Sigmoid colon (tissue), 7 donors: ENCODE measurements around the gene TCOF1. TPM values are rescaled to one million over a fixed set of nuclear protein-coding genes. Genes with fewer than 3 reads are reported as not detected.

Source experiments
- DNase-seq: peaks from one replicate; pipeline ENCODE4 v3.0.0-alpha.2; 2019
- H3K27ac ChIP-seq, 4 donors: fragments of 200-600 bp; sonication (generic); one replicate each; pipeline ENCODE4 v1.5.1; 2016 to 2019; ENCODE audit warnings: mild to moderate bottlenecking in 1 of 4
- H3K27me3 ChIP-seq, 3 donors: fragments of 200-600 bp; sonication (generic); one replicate each; pipeline ENCODE4 v1.5.1; 2019; ENCODE audit warnings: mild to moderate bottlenecking in 1 of 3
- H3K36me3 ChIP-seq, 4 donors: fragments of 200-600 bp; sonication (generic); one replicate each; pipeline ENCODE4 v1.5.1; 2016 to 2019
- H3K4me1 ChIP-seq, 4 donors: fragments of 200-600 bp; sonication (generic); one replicate each; pipeline ENCODE4 v1.5.1; 2017 to 2019
- H3K4me3 ChIP-seq, 4 donors: fragments of 200-600 bp; sonication (generic); one replicate each; pipeline ENCODE4 v1.5.1; 2017 to 2019; ENCODE audit warnings: mild to moderate bottlenecking in 2 of 4, moderate library complexity in 1 of 4
- H3K9me3 ChIP-seq, 4 donors: fragments of 200-600 bp in 3 of 4; sonication (generic) in 3 of 4; one replicate each; pipeline versions ENCODE4 v1.5.1 to v1.6.1; 2013 to 2019
- CTCF ChIP-seq, 4 experiments: fragments of 450-650 bp in 3 of 4; fragments of 200-600 bp in 1 of 4; IDR thresholded peaks; one replicate each; pipeline ENCODE4 v1.5.1; 2016 to 2019; ENCODE audit warnings: antibody characterized with exemption in 4 of 4, mild to moderate bottlenecking in 3 of 4, moderate library complexity in 2 of 4
- EP300 ChIP-seq, 4 donors: sonication (generic); formaldehyde crosslinking; IDR thresholded peaks; one replicate each; pipeline ENCODE4 v1.6.1; 2017; ENCODE audit warnings: antibody characterized with exemption in 4 of 4
- POLR2A ChIP-seq, 2 donors: fragments of 450-650 bp; IDR thresholded peaks; one replicate each; pipeline ENCODE4 v1.6.1; 2016; ENCODE audit warnings: antibody characterized with exemption in 2 of 2, mild to moderate bottlenecking in 2 of 2, moderate library complexity in 2 of 2
- POLR2AphosphoS5 ChIP-seq, 4 donors: sonication (generic); formaldehyde crosslinking; IDR thresholded peaks; one replicate each; pipeline ENCODE4 v1.6.1; 2017; ENCODE audit warnings: antibody characterized with exemption in 4 of 4
- WGBS, 2 donors: extraction: QIAGEN DNeasy Blood & Tissue Kit; methylation state at CpG; one replicate each; pipeline ENCODE4 v1.1.7; 2013; 5-methylcytosine and 5-hydroxymethylcytosine counted together
- intact Hi-C: fragments of 100-400 bp; cut with DNase I; formaldehyde crosslinking; loops from one replicate; pipeline ENCODE4 v1.15.1; 2023
- polyA plus RNA-seq, 3 donors: library from polyadenylated mRNA; stranded (reverse); fragments of 200-250 nt; gene quantifications; one replicate each; pipeline ENCODE4 v1.2.3, GENCODE V29; 2013
- total RNA-seq, 4 donors: library from RNA; depleted of rRNA; stranded (reverse); fragments of >200 nt; gene quantifications; one replicate each; pipeline ENCODE4 v1.1.0, GENCODE V29; 2016
- donor health status: healthy with polysubstance abuse.
- donor health status: Bipolar disorder and iron deficiency.
- donor health status: healthy.

The TCOF1 gene
- total and polyA plus RNA-seq, 7 donors = 5.4 to 28.1 (median 20.0) TPM

DNA sequence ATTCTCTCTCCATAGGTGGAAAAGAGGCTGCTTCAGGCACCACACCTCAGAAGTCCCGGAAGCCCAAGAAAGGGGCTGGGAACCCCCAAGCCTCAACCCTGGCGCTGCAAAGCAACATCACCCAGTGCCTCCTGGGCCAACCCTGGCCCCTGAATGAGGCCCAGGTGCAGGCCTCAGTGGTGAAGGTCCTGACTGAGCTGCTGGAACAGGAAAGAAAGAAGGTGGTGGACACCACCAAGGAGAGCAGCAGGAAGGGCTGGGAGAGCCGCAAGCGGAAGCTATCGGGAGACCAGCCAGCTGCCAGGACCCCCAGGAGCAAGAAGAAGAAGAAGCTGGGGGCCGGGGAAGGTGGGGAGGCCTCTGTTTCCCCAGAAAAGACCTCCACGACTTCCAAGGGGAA, 38.8 kb downstream of the TCOF1 start:
- Histone ChIP-seq H3K36me3 (peaks cover 10 to 100% (median 47%) of the 10 kb centered on the region in 4 donors), H3K4me1 (no peaks in the 10 kb centered on the region), H3K27me3 (no peaks in the 10 kb centered on the region), H3K27ac (no peak overlapping the region), H3K9me3 (no peaks in the 10 kb centered on the region), H3K4me3 (no peak overlapping the region)
- DNase-seq = no peak
- TF ChIP-seq POLR2AphosphoS5 (IDR thresholded peaks at IDR 0.05) (no peak), CTCF (IDR thresholded peaks at IDR 0.05) (no peak), EP300 (IDR thresholded peaks at IDR 0.05) (no peak), POLR2A (IDR thresholded peaks at IDR 0.05) (no peak)
- 93 to 96% methylated on average over 7 of the region's 7 CpGs for WGBS, 2 donors
- intact Hi-C loops = no loop called here

- peaks cover 5 to 98% (median 41%) of the 10 kb centered on the region in 4 donors for H3K36me3 ChIP-seq
- 94 to 95% methylated on average over 14 of the region's 14 CpGs for WGBS, 2 donors
- no peak overlapping the region for H3K4me3 ChIP-seq
- no peaks in the 10 kb centered on the region for H3K27me3 ChIP-seq
- no peaks in the 10 kb centered on the region for H3K4me1 ChIP-seq
- H3K9me3 ChIP-seq = no peaks in the 10 kb centered on the region
- intact Hi-C loops = no loop called here
- TF ChIP-seq POLR2A (IDR thresholded peaks at IDR 0.05) (no peak), CTCF (IDR thresholded peaks at IDR 0.05) (no peak), EP300 (IDR thresholded peaks at IDR 0.05) (no peak)
- DNase-seq = no peak
- H3K27ac ChIP-seq = no peak overlapping the region
Measured at GRCh38 chr5:150397146-150397781, 39.8 kb downstream of the TCOF1 start.

- Histone ChIP-seq H3K36me3 (peaks cover 0 to 98% (median 36%) of the 10 kb centered on the region in 4 donors), H3K4me3 (no peak overlapping the region), H3K27ac (no peak overlapping the region), H3K9me3 (no peaks in the 10 kb centered on the region), H3K27me3 (no peaks in the 10 kb centered on the region), H3K4me1 (no peaks in the 10 kb centered on the region)
- 89 to 92% methylated on average over 13 of the region's 13 CpGs for WGBS, 2 donors
- intact Hi-C loops = no loop called here
- no peak for DNase-seq
- TF ChIP-seq POLR2A (IDR thresholded peaks at IDR 0.05) (no peak), POLR2AphosphoS5 (IDR thresholded peaks at IDR 0.05) (no peak), CTCF (IDR thresholded peaks at IDR 0.05) (no peak), EP300 (IDR thresholded peaks at IDR 0.05) (no peak)
Measured at GRCh38 chr5:150397782-150398721, 40.6 kb downstream of the TCOF1 start.

DNA sequence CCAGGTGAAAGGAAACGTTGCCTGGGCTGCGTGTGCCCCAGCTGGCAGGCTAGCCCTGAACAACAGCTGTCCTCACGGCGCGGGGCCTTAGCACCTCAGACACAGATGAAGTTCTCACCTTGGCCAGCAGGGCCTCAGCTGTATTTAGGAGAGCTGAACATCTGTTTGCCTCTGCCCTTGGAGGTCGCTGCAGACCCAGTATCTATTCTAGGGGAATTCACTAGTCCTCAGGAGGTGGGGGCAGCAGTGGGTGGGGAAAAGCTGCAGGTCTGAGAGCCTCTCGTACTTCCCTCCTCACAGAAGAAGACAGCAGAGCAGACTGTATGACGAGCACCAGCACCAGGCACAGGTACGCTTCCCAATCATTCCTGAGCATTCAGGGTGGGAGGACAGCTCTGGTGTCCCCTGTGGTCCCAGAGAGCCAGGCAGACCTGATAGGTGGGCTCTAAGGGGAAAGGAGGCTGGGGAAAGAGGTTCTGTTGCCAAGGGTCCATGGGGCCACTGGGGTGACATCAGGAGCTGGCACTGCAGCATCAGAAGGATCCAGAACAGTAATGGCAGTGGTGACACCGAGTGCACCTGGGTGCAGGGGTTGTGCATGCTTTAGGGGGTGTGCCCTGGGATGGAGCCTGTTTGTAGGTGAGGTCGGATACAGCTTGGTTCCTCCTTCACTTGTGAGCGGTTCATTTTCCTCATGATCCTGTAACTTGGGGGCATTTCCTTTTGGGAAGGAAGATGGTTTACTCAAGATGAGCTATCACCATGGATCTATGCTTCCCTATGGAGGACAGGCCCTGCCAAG, 41.4 kb downstream of the TCOF1 start:
- H3K27ac ChIP-seq = no peak overlapping the region
- no peaks in the 10 kb centered on the region for H3K9me3 ChIP-seq
- H3K4me1 ChIP-seq = no peaks in the 10 kb centered on the region
- 65 to 74% methylated on average over 12 of the region's 12 CpGs for WGBS, 2 donors
- DNase-seq = no peak
- peaks cover 0 to 90% (median 28%) of the 10 kb centered on the region in 4 donors for H3K36me3 ChIP-seq
- H3K4me3 ChIP-seq = no peak overlapping the region
- no peaks in the 10 kb centered on the region for H3K27me3 ChIP-seq
- intact Hi-C loops = no loop called here
- TF ChIP-seq POLR2A (IDR thresholded peaks at IDR 0.05) (no peak), CTCF (IDR thresholded peaks at IDR 0.05) (no peak), EP300 (IDR thresholded peaks at IDR 0.05) (no peak), POLR2AphosphoS5 (IDR thresholded peaks at IDR 0.05) (no peak)
